ENCODE measurements around the gene PTGR2. TPM values are rescaled to one million over a fixed set of nuclear protein-coding genes. Genes with fewer than 3 reads are reported as not detected.

The PTGR2 gene
- total and polyA plus RNA-seq, 2 experiments from 2014 or later: 7.1 to 11.7 TPM

DNA sequence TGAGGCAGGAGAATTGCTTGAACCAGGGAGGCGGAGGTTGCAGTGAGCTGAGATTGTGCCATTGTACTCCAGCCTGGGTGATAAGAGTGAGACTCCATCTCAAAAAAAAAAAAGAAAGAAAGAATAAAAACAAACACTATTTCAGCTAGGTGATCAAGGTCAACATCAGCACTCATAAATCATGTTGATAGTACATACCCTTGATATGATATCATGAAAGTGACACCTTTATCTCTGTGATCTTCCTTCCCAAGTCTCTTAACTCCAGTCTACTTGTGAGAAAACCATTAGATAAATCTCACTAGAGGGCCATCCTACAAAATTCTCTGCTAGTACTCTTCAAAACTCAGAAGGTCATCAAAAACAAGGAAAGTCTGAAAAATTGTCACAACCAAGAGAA lies 44.2 kb upstream of the PTGR2 start:
- H4K20me1 ChIP-seq (ENCODE audit: insufficient read depth, poor library complexity, severe bottlenecking): no peaks in the 10 kb centered on the region
- DNase-seq (ENCODE audit: low spot score): no peak
- no peaks in the 10 kb centered on the region for H3K27me3 ChIP-seq
- WGBS (ENCODE audit: low lambda C conversion rate, missing lambda C conversion rate): no CpG with 5 or more reads among the region's 1 CpG
- H3K27ac ChIP-seq: no peak overlapping the region
- H3K4me2 ChIP-seq: no peak overlapping the region
- no peaks in the 10 kb centered on the region for H3K9me2 ChIP-seq (replicated peaks; ENCODE audit: insufficient read depth)
- no peaks in the 10 kb centered on the region for H3K79me2 ChIP-seq
- H3K36me3 ChIP-seq (replicated peaks; ENCODE audit: insufficient read depth, low read depth): no peaks in the 10 kb centered on the region
- TF ChIP-seq EZH2phosphoT487 (IDR thresholded peaks at IDR 0.05; ENCODE audit: low read depth, severe bottlenecking, unreplicated experiment): no peak
- TF ChIP-seq EZH2 (IDR thresholded peaks at IDR 0.05; ENCODE audit: borderline replicate concordance): no peak
- TF ChIP-seq, protein P1, sequence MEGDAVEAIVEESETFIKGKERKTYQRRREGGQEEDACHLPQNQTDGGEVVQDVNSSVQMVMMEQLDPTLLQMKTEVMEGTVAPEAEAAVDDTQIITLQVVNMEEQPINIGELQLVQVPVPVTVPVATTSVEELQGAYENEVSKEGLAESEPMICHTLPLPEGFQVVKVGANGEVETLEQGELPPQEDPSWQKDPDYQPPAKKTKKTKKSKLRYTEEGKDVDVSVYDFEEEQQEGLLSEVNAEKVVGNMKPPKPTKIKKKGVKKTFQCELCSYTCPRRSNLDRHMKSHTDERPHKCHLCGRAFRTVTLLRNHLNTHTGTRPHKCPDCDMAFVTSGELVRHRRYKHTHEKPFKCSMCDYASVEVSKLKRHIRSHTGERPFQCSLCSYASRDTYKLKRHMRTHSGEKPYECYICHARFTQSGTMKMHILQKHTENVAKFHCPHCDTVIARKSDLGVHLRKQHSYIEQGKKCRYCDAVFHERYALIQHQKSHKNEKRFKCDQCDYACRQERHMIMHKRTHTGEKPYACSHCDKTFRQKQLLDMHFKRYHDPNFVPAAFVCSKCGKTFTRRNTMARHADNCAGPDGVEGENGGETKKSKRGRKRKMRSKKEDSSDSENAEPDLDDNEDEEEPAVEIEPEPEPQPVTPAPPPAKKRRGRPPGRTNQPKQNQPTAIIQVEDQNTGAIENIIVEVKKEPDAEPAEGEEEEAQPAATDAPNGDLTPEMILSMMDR (IDR thresholded peaks at IDR 0.05; ENCODE audit: poor library complexity): no peak
- H3K4me3 ChIP-seq: no peak overlapping the region
- H2AFZ ChIP-seq: no peak overlapping the region
- peaks cover 8% of the 10 kb centered on the region for H3K4me1 ChIP-seq (ENCODE audit: insufficient read depth)
- no peaks in the 10 kb centered on the region for H3K9me3 ChIP-seq (ENCODE audit: low read depth)

DNA sequence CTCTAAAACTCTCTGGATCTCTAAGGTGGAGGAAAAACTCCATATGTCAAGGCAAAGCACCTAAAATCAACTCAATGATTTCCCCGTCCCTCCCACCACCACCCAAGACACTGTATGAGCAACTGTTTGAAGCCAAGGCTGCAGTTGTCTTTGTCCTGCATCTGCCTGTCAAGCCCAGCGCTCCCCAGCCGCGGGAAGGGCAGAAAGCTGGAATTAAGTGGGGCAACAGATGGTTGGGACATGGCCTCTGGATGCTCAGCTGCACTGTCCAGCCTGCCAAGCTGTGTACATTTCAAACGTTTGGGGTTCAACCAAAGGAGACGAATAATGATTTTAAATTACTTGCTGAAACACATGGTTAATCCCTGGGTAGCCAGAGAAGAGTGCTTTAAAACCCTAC lies 42.2 kb upstream of the PTGR2 start:
- Histone ChIP-seq H3K27me3 (no peaks in the 10 kb centered on the region), H4K20me1 (ENCODE audit: insufficient read depth, poor library complexity, severe bottlenecking) (no peaks in the 10 kb centered on the region), H3K27ac (no peak overlapping the region), H2AFZ (no peak overlapping the region), H3K4me1 (ENCODE audit: insufficient read depth) (no peaks in the 10 kb centered on the region), H3K9me2 (replicated peaks; ENCODE audit: insufficient read depth) (no peaks in the 10 kb centered on the region), H3K36me3 (replicated peaks; ENCODE audit: insufficient read depth, low read depth) (no peaks in the 10 kb centered on the region), H3K79me2 (no peaks in the 10 kb centered on the region), H3K4me2 (no peak overlapping the region), H3K4me3 (no peak overlapping the region), H3K9me3 (ENCODE audit: low read depth) (no peaks in the 10 kb centered on the region)
- WGBS (ENCODE audit: low lambda C conversion rate, missing lambda C conversion rate): 81% methylated on average over 6 of the region's 6 CpGs
- TF ChIP-seq EZH2 (IDR thresholded peaks at IDR 0.05; ENCODE audit: borderline replicate concordance) (no peak), EZH2phosphoT487 (IDR thresholded peaks at IDR 0.05; ENCODE audit: low read depth, severe bottlenecking, unreplicated experiment) (no peak)
- TF ChIP-seq, protein P1 (IDR thresholded peaks at IDR 0.05; ENCODE audit: poor library complexity): no peak
- DNase-seq (ENCODE audit: low spot score): no peak

DNA sequence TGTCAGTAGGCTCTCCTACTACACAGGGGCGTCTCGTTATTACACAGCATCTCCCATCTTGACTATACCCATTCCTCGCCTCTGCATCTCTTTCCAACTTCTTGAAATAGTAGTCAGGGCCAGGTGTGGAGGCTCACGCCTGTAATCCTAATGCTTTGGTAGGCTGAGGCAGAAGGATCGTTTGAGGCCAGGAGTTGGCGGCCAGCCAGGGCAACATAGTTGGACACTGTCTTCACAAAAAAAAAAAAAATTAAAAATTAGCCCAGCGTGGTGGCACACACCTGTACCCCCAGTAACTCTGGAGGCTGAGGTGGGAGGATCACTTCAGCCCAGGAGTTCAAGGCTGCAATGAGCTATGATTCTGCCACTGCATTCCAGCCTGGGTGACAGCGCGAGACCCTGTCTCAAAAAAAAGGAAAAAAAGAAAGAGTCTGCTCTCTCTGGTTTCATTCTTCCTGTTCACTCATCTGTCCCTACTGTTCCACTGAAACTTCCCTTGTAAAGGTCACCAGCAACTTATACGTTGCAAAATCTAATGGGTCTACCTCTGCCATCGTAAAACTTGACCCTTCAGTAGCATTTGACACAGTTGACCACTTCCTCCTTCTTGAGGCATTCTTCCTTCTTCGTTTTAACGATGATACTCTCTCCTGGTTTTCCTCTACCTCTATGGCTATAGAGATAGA lies 41.0 kb upstream of the PTGR2 start:
- Histone ChIP-seq H3K79me2 (no peaks in the 10 kb centered on the region), H3K4me3 (no peak overlapping the region), H3K36me3 (replicated peaks; ENCODE audit: insufficient read depth, low read depth) (no peaks in the 10 kb centered on the region), H3K9me3 (ENCODE audit: low read depth) (no peaks in the 10 kb centered on the region), H3K27ac (no peak overlapping the region), H4K20me1 (ENCODE audit: insufficient read depth, poor library complexity, severe bottlenecking) (no peaks in the 10 kb centered on the region), H3K4me1 (ENCODE audit: insufficient read depth) (no peaks in the 10 kb centered on the region), H3K9me2 (replicated peaks; ENCODE audit: insufficient read depth) (no peaks in the 10 kb centered on the region), H2AFZ (no peak overlapping the region), H3K4me2 (no peak overlapping the region), H3K27me3 (no peaks in the 10 kb centered on the region)
- 93% methylated on average over 13 of the region's 13 CpGs for WGBS (ENCODE audit: low lambda C conversion rate, missing lambda C conversion rate)
- DNase-seq (ENCODE audit: low spot score): no peak
- TF ChIP-seq EZH2 (IDR thresholded peaks at IDR 0.05; ENCODE audit: borderline replicate concordance) (no peak), EZH2phosphoT487 (IDR thresholded peaks at IDR 0.05; ENCODE audit: low read depth, severe bottlenecking, unreplicated experiment) (no peak)
- TF ChIP-seq, protein P1 (IDR thresholded peaks at IDR 0.05; ENCODE audit: poor library complexity): no peak

All from hepatocyte (in vitro differentiated cells).